Fibroblast of skin of left biceps (primary cell): ENCODE results near the gene BICRA.

Source experiments
- DNase-seq, 2 experiments: peaks; one replicate each; pipeline ENCODE4 v3.0.0-alpha.2; 2013; ENCODE audit warnings: low read depth in 2 of 2

The BICRA gene

GRCh38 chr19:47601180-47601904, 7.6 kb upstream of the BICRA start:
- DNase-seq = no peak

- no peak for DNase-seq
These were observed 5.0 kb upstream of the BICRA start for GRCh38 chr19:47603706-47604565.

GRCh38 chr19:47607564-47608073, 1.3 kb upstream of the BICRA start:
- DNase-seq = no peak

- DNase-seq = peak; percentile 86 to 89
These were observed 638 bp upstream of the BICRA start for GRCh38 chr19:47608074-47608918.

- no peak for DNase-seq
These were observed 1.3 kb downstream of the BICRA start for GRCh38 chr19:47609906-47610894.

GRCh38 chr19:47610902-47611301, 2.0 kb downstream of the BICRA start:
- no peak for DNase-seq

- peak; percentile 74 for DNase-seq
These were observed 4.5 kb downstream of the BICRA start for GRCh38 chr19:47613165-47614020.

- no peak for DNase-seq
These were observed 5.0 kb downstream of the BICRA start for GRCh38 chr19:47614021-47614295.

GRCh38 chr19:47614559-47614958, 5.6 kb downstream of the BICRA start:
- DNase-seq = no peak

- no peak for DNase-seq
These were observed 6.3 kb downstream of the BICRA start for GRCh38 chr19:47615230-47615629.

- no peak for DNase-seq
These were observed 6.8 kb downstream of the BICRA start for GRCh38 chr19:47615714-47616113.

GRCh38 chr19:47618771-47619170, 9.8 kb downstream of the BICRA start:
- DNase-seq = no peak

GRCh38 chr19:47619763-47620162, 10.8 kb downstream of the BICRA start:
- no peak for DNase-seq

- DNase-seq = no peak
These were observed 14.4 kb downstream of the BICRA start for GRCh38 chr19:47623151-47623920.

GRCh38 chr19:47623921-47624391, 15.0 kb downstream of the BICRA start:
- no peak for DNase-seq

GRCh38 chr19:47625650-47626049, 16.7 kb downstream of the BICRA start:
- DNase-seq = no peak

GRCh38 chr19:47626238-47626637, 17.3 kb downstream of the BICRA start:
- DNase-seq = no peak

GRCh38 chr19:47628078-47628771, 19.3 kb downstream of the BICRA start:
- DNase-seq = no peak
